ENCODE measurements around the gene ITPRIPL2.

The ITPRIPL2 gene

DNA sequence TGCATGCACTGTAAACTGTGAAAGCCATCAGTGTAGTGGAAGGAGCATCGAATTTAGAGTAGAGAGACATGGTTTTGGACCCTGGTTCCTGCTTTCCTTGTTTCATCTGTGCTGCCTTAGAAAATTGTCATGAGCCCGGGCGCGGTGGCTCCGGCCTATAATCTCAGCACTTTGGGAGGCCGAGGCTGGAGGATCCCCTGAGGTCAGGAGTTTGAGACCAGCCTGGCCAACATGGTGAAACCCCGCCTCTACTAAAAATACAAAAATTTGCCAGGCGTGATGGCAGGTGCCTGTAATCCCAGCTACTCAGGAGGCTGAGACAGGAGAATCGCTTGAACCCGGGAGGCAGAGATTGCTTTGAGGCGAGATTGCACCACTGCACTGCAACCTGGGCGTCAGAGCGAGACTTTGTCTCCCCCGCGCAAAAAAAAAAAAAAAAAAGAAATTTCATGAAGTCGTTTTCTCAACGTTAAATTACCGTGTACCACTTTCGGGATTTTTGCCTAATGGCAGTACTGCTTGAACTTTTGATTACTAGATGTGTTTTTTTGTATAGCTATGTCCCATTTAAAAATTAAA, 45.4 kb upstream of the ITPRIPL2 start:
- no peaks in the 10 kb centered on the region for H3K36me3 ChIP-seq (ENCODE audit: insufficient read depth, low read length)
- peak overlapping the region; percentile 81 for H3K4me2 ChIP-seq (ENCODE audit: low read depth, low read length, poor library complexity, severe bottlenecking)
- H3K4me3 ChIP-seq (ENCODE audit: low read length, poor library complexity, severe bottlenecking), result peak overlapping the region; percentile 86
- H3K27me3 ChIP-seq (ENCODE audit: insufficient read depth, low read length, poor library complexity, severe bottlenecking), result no peaks in the 10 kb centered on the region
- H4K20me1 ChIP-seq (ENCODE audit: insufficient read depth, low read length, poor library complexity, severe bottlenecking), result no peaks in the 10 kb centered on the region
- no peaks in the 10 kb centered on the region for H3K9me2 ChIP-seq (replicated peaks; ENCODE audit: low read depth, low read length)
- peak overlapping the region; percentile 96 for H2AFZ ChIP-seq (ENCODE audit: low read length)
- H3F3A ChIP-seq (ENCODE audit: low read depth), result no peaks in the 10 kb centered on the region
- H3K79me2 ChIP-seq (ENCODE audit: insufficient read depth, low read length), result peaks cover 13% of the 10 kb centered on the region; the same call in 1 of the 2 replicates
- no peak for TF ChIP-seq EZH2phosphoT487 (IDR thresholded peaks at IDR 0.05; ENCODE audit: borderline replicate concordance)
- TF ChIP-seq, protein P1, sequence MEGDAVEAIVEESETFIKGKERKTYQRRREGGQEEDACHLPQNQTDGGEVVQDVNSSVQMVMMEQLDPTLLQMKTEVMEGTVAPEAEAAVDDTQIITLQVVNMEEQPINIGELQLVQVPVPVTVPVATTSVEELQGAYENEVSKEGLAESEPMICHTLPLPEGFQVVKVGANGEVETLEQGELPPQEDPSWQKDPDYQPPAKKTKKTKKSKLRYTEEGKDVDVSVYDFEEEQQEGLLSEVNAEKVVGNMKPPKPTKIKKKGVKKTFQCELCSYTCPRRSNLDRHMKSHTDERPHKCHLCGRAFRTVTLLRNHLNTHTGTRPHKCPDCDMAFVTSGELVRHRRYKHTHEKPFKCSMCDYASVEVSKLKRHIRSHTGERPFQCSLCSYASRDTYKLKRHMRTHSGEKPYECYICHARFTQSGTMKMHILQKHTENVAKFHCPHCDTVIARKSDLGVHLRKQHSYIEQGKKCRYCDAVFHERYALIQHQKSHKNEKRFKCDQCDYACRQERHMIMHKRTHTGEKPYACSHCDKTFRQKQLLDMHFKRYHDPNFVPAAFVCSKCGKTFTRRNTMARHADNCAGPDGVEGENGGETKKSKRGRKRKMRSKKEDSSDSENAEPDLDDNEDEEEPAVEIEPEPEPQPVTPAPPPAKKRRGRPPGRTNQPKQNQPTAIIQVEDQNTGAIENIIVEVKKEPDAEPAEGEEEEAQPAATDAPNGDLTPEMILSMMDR (conservative IDR thresholded peaks at IDR 0.05; ENCODE audit: low read length), result no peak
- peaks cover 4% of the 10 kb centered on the region for H3K4me1 ChIP-seq (ENCODE audit: insufficient read depth, low read length, poor library complexity, severe bottlenecking)
- no peaks in the 10 kb centered on the region for H3K9me3 ChIP-seq (ENCODE audit: insufficient read depth, low read depth, low read length)
- H3K9ac ChIP-seq (ENCODE audit: low read depth, low read length, poor library complexity, severe bottlenecking), result peak overlapping the region; percentile 80

DNA sequence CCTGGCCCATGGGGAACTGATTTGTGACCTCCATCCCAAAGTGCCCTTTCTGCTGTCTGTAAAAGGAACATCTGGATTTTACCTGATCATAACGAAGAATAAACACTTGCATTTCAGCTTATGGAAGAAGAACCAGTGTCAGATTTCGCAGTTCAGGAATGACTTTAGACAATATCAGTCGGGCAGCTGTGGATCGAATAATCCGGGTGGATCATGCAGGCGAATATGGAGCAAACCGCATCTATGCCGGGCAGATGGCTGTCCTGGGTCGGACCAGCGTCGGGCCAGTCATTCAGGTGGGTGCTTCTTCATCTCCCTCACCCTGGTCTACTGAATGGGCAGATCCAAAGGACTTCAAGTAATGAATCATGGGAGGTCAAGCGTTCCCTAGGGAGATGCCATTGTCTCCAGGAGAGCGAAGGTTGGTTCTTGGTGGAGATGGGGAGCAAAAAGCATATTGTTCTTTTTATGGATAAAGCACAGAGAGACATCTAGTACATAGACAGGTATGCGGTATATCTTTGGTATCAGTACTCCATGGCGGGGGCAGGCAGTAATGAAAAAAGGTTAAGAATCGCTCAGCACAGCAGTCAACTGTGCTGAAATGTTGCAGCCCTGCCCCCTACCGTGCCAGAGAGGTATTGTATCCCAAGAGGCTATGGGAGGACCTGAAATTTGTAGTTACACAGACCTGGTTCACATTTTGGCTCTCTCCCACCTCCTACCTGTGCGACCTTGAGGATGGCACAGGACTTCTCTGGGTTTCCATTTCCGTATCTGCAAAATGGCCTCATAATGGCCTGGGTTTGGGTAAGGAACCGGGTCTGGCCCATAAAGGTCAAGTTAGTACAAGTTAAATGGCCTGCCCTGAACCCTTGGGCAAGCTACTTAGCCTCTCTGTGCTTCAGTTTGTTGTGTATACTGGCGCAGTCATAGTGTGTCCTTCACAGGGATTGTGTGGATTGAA, 41.7 kb upstream of the ITPRIPL2 start:
- no peaks in the 10 kb centered on the region for H3K9me3 ChIP-seq (ENCODE audit: insufficient read depth, low read depth, low read length)

DNA sequence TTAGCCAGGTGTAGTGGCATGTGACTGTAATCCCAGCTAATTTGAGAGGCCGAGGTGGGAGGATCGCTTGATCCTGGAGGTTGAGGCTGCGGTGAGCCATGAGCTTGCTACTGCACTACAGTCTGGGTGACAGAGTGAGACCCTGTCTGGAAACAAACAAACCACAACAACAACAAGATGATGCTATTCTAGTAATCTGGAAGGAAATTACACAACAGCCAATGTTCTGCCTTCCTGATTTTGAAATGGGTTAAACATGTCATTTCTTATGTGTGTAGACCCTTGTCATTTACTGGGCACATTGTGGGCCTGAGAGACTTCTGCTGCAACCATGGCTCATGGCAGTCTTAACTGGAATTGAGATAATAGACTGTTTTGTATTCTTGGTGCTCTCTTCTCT, 40.4 kb upstream of the ITPRIPL2 start:
- Histone ChIP-seq H3K36me3 (ENCODE audit: insufficient read depth, low read length) (no peaks in the 10 kb centered on the region), H3K4me2 (ENCODE audit: low read depth, low read length, poor library complexity, severe bottlenecking) (no peak overlapping the region), H3F3A (ENCODE audit: low read depth) (no peaks in the 10 kb centered on the region), H3K4me1 (ENCODE audit: insufficient read depth, low read length, poor library complexity, severe bottlenecking) (peaks cover 4% of the 10 kb centered on the region), H3K9me2 (replicated peaks; ENCODE audit: low read depth, low read length) (no peaks in the 10 kb centered on the region), H3K4me3 (ENCODE audit: low read length, poor library complexity, severe bottlenecking) (no peak overlapping the region), H3K79me2 (ENCODE audit: insufficient read depth, low read length) (peaks cover 9% of the 10 kb centered on the region; the same call in 1 of the 2 replicates), H3K9me3 (ENCODE audit: insufficient read depth, low read depth, low read length) (no peaks in the 10 kb centered on the region), H2AFZ (ENCODE audit: low read length) (no peak overlapping the region), H3K9ac (ENCODE audit: low read depth, low read length, poor library complexity, severe bottlenecking) (no peak overlapping the region), H4K20me1 (ENCODE audit: insufficient read depth, low read length, poor library complexity, severe bottlenecking) (no peaks in the 10 kb centered on the region), H3K27me3 (ENCODE audit: insufficient read depth, low read length, poor library complexity, severe bottlenecking) (no peaks in the 10 kb centered on the region)
- no peak for TF ChIP-seq EZH2phosphoT487 (IDR thresholded peaks at IDR 0.05; ENCODE audit: borderline replicate concordance)
- TF ChIP-seq, protein P1 (conservative IDR thresholded peaks at IDR 0.05; ENCODE audit: low read length), result no peak

More for the DNA sequence above, 41.7 kb upstream of the ITPRIPL2 start:
- H3K4me2 ChIP-seq (ENCODE audit: low read depth, low read length, poor library complexity, severe bottlenecking), result no peak overlapping the region
- no peaks in the 10 kb centered on the region for H3K27me3 ChIP-seq (ENCODE audit: insufficient read depth, low read length, poor library complexity, severe bottlenecking)
- H4K20me1 ChIP-seq (ENCODE audit: insufficient read depth, low read length, poor library complexity, severe bottlenecking), result no peaks in the 10 kb centered on the region
- H3K36me3 ChIP-seq (ENCODE audit: insufficient read depth, low read length), result no peaks in the 10 kb centered on the region
- H3K79me2 ChIP-seq (ENCODE audit: insufficient read depth, low read length), result peaks cover 13% of the 10 kb centered on the region; the same call in 1 of the 2 replicates
- no peak overlapping the region for H2AFZ ChIP-seq (ENCODE audit: low read length)
- no peak overlapping the region for H3K4me3 ChIP-seq (ENCODE audit: low read length, poor library complexity, severe bottlenecking)
- no peaks in the 10 kb centered on the region for H3K9me2 ChIP-seq (replicated peaks; ENCODE audit: low read depth, low read length)
- TF ChIP-seq, protein P1 (conservative IDR thresholded peaks at IDR 0.05; ENCODE audit: low read length), result peak; percentile 75
- no peak for TF ChIP-seq EZH2phosphoT487 (IDR thresholded peaks at IDR 0.05; ENCODE audit: borderline replicate concordance)
- no peaks in the 10 kb centered on the region for H3F3A ChIP-seq (ENCODE audit: low read depth)
- no peak overlapping the region for H3K9ac ChIP-seq (ENCODE audit: low read depth, low read length, poor library complexity, severe bottlenecking)
- peaks cover 4% of the 10 kb centered on the region for H3K4me1 ChIP-seq (ENCODE audit: insufficient read depth, low read length, poor library complexity, severe bottlenecking)

Data from Loucy (cell line).